ENCODE data around the gene PEX14. TPM values are rescaled to one million over a fixed set of nuclear protein-coding genes. Genes with fewer than 3 reads are reported as not detected.

The PEX14 gene
- total RNA-seq, 2 donors from 2014 or later = 19.5 to 29.3 TPM

- H3K9ac ChIP-seq (ENCODE audit: low read depth in 2 of 2, low read length in 2 of 2) = no peak overlapping the region
- TF ChIP-seq CTCF (IDR thresholded peaks at IDR 0.05) = no peak
- intact Hi-C loops (cut with DNase I) = no loop called here
- H3K36me3 ChIP-seq = no peaks in the 10 kb centered on the region
- no peak overlapping the region for H3K27ac ChIP-seq
- no peaks in the 10 kb centered on the region for H3K4me1 ChIP-seq
- H3K4me3 ChIP-seq = no peak overlapping the region
- H3K9me3 ChIP-seq = no peaks in the 10 kb centered on the region
- no peaks in the 10 kb centered on the region for H3K27me3 ChIP-seq
- DNase-seq = no peak
Measured at GRCh38 chr1:10652626-10653025, 177.9 kb downstream of the PEX14 start.

- TF ChIP-seq CTCF (IDR thresholded peaks at IDR 0.05) = no peak
- H3K9ac ChIP-seq (ENCODE audit: low read depth in 2 of 2, low read length in 2 of 2) = no peak overlapping the region
- no peak for DNase-seq
- no peak overlapping the region for H3K27ac ChIP-seq
- H3K27me3 ChIP-seq = no peaks in the 10 kb centered on the region
- no peaks in the 10 kb centered on the region for H3K9me3 ChIP-seq
- H3K4me3 ChIP-seq = no peak overlapping the region
- H3K36me3 ChIP-seq = no peaks in the 10 kb centered on the region
- intact Hi-C loops (cut with DNase I) = no loop called here
- H3K4me1 ChIP-seq = no peaks in the 10 kb centered on the region
Measured at GRCh38 chr1:10653370-10654125, 178.8 kb downstream of the PEX14 start.

GRCh38 chr1:10655002-10655401 is 180.3 kb downstream of the PEX14 start:
- Histone ChIP-seq H3K27me3 (no peaks in the 10 kb centered on the region), H3K36me3 (no peaks in the 10 kb centered on the region), H3K4me3 (no peak overlapping the region), H3K9me3 (no peaks in the 10 kb centered on the region), H3K4me1 (no peaks in the 10 kb centered on the region), H3K9ac (ENCODE audit: low read depth in 2 of 2, low read length in 2 of 2) (no peak overlapping the region), H3K27ac (no peak overlapping the region)
- intact Hi-C loops (cut with DNase I) = no loop called here
- TF ChIP-seq CTCF (IDR thresholded peaks at IDR 0.05) = no peak
- no peak for DNase-seq

GRCh38 chr1:10656431-10656830 is 181.7 kb downstream of the PEX14 start:
- no peak for DNase-seq
- Histone ChIP-seq H3K27me3 (no peaks in the 10 kb centered on the region), H3K36me3 (no peaks in the 10 kb centered on the region), H3K9me3 (no peaks in the 10 kb centered on the region), H3K27ac (no peak overlapping the region), H3K4me1 (no peaks in the 10 kb centered on the region), H3K4me3 (no peak overlapping the region), H3K9ac (ENCODE audit: low read depth in 2 of 2, low read length in 2 of 2) (no peak overlapping the region)
- TF ChIP-seq CTCF (IDR thresholded peaks at IDR 0.05) = no peak
- intact Hi-C loops (cut with DNase I) = no loop called here

GRCh38 chr1:10657088-10657847 is 182.5 kb downstream of the PEX14 start:
- no peak overlapping the region for H3K27ac ChIP-seq
- no peaks in the 10 kb centered on the region for H3K27me3 ChIP-seq
- H3K4me3 ChIP-seq = no peak overlapping the region
- H3K9ac ChIP-seq (ENCODE audit: low read depth in 2 of 2, low read length in 2 of 2) = no peak overlapping the region
- no peaks in the 10 kb centered on the region for H3K36me3 ChIP-seq
- no peaks in the 10 kb centered on the region for H3K9me3 ChIP-seq
- TF ChIP-seq CTCF (IDR thresholded peaks at IDR 0.05) = no peak
- no peaks in the 10 kb centered on the region for H3K4me1 ChIP-seq
- intact Hi-C loops (cut with DNase I) = no loop called here
- DNase-seq = no peak

All from colonic mucosa (tissue), 4 donors.